ENCODE results near the gene TMEM207. TPM values are rescaled to one million over a fixed set of nuclear protein-coding genes. Genes with fewer than 3 reads are reported as not detected.
"Not testable (repeated sequence)": the region's sequence is repeated elsewhere in the genome, so short reads cannot be mapped to it uniquely, and the experiment has no call there.

Gene TMEM207
- not detected for polyA plus RNA-seq (ENCODE audit: insufficient read length in 10 of 10)
- long read RNA-seq, donor 1 = 0 reads
- long read RNA-seq, donor 2 = 0 reads
- long read RNA-seq, donor 3 = 0 reads
- long read RNA-seq, donor 4 = 0 reads
- long read RNA-seq, donor 5 = 0 reads
- long read RNA-seq, donor 6 = 0 reads
- long read RNA-seq, donor 7 = 0 reads
- long read RNA-seq, donor 8 = 0 reads
- long read RNA-seq, donor 9 = 0 reads

- DNase-seq = no peak
Measured at GRCh38 chr3:190449801-190450200, at the start of gene TMEM207. TSS of gene TMEM207 (minus strand) at chr3:190449901. CDS start at chr3:190449809, 92 bp downstream.

- peak in 2 of 3 donors; percentile 34 to 40 for DNase-seq
Measured at GRCh38 chr3:190499122-190499521, 49.4 kb upstream of the TMEM207 start.

GRCh38 chr3:190498293-190498692 is 48.6 kb upstream of the TMEM207 start:
- no peak for DNase-seq

GRCh38 chr3:190497811-190498210 is 48.1 kb upstream of the TMEM207 start:
- peak in 1 of 3 donors; percentile 7 for DNase-seq

- no peak for DNase-seq
Measured at GRCh38 chr3:190496859-190497258, 47.2 kb upstream of the TMEM207 start.

GRCh38 chr3:190495796-190496195 is 46.1 kb upstream of the TMEM207 start:
- DNase-seq = no peak

GRCh38 chr3:190495354-190495753 is 45.7 kb upstream of the TMEM207 start:
- DNase-seq = no peak

GRCh38 chr3:190494907-190495306 is 45.2 kb upstream of the TMEM207 start:
- no peak for DNase-seq

GRCh38 chr3:190492966-190493365 is 43.3 kb upstream of the TMEM207 start:
- no peak for DNase-seq

GRCh38 chr3:190492129-190492528 is 42.4 kb upstream of the TMEM207 start:
- no peak for DNase-seq

- no peak for DNase-seq
Measured at GRCh38 chr3:190491533-190492054, 41.9 kb upstream of the TMEM207 start.

GRCh38 chr3:190486908-190487607 is 37.4 kb upstream of the TMEM207 start:
- no peak for DNase-seq

GRCh38 chr3:190486533-190486864 is 36.8 kb upstream of the TMEM207 start:
- DNase-seq = no peak

- DNase-seq = peak in 1 of 3 donors; percentile 23
Measured at GRCh38 chr3:190485830-190486532, 36.3 kb upstream of the TMEM207 start.

- DNase-seq = no peak
Measured at GRCh38 chr3:190481779-190482178, 32.1 kb upstream of the TMEM207 start.

- DNase-seq = not testable (repeated sequence)
Measured at GRCh38 chr3:190473261-190473660, 23.6 kb upstream of the TMEM207 start.

GRCh38 chr3:190467922-190468321 is 18.2 kb upstream of the TMEM207 start:
- DNase-seq = no peak

- DNase-seq = peak in 1 of 3 donors; percentile 3
Measured at GRCh38 chr3:190458040-190458439, 8.3 kb upstream of the TMEM207 start.

- peak in 1 of 3 donors; percentile 6 for DNase-seq
Measured at GRCh38 chr3:190456770-190457169, 7.1 kb upstream of the TMEM207 start.

- no peak for DNase-seq
Measured at GRCh38 chr3:190455828-190456227, 6.1 kb upstream of the TMEM207 start.

GRCh38 chr3:190448256-190448655 is 1.4 kb downstream of the TMEM207 start:
- DNase-seq = no peak

- DNase-seq = no peak
Measured at GRCh38 chr3:190446573-190447279, 3.0 kb downstream of the TMEM207 start.

All from muscle of back (tissue), 13 donors.